Activated CD4-positive, CD25-positive, alpha-beta regulatory T cell (primary cell): ENCODE measurements around the gene PPM1J.

Experiments used
- DNase-seq, 4 experiments: peaks; one replicate each; lab custom pipeline; 2025; lab: John Stamatoyannopoulos, UW

PPM1J gene

DNA sequence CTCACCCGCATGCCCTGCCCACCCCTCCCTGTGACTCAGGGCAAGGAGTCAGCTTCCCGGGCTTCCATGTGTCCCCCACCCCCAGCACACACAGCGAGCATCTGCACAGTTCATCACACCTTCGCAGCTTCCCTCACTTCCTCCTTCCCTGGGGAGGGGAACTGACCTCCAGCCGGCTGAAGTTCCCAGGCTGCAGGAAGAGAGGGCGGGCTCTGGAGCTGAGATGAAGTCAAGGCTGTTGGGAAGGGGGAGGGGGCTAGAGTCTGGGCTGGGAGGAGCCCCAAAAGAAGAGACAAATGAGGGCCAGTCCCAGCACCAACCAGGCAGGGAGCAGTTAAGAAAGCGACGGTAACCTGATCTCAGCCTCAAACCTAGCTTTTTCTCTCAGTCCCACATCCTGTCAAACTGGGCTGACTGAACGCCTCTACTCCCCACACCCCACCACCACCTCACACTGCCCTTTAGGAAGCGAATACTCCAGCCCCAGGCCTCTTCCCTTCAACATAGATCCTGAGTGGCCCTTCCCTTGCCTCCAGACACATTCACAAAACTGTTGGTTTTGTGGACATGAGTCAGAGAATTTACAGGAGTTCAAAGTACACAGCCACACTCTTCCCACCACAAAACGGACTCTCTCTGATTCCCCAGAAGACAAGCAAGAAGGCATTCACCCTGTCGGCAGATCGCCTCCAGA is 10.1 kb downstream of the PPM1J start:
- DNase-seq = peak in 1 of 4 experiments; percentile 14

DNA sequence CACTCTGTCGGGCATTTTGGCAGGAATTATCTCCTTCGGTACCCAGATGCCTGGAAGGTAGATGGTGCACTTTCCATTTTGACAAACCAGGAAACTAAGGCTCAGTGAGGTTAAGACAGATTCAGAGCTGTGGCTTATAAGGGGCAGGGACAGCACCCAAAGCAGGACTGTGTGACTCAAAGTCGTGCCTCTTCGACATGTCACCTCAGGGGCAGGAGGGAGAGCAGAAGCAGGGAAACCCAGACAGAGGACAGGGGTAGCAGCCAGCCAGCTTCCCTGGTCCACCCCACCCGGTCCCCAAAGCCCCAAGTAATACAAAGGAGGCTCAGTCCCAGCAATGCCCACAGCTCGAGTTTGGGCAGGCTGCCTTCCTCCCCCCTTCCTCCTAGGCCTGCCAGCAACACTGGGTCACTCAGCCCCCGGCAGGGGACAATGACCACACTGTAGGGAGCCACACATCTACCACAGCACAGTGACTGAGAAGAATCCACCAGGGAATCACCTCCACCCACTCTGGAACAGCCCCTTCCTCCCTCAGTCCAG is 10.7 kb downstream of the PPM1J start:
- DNase-seq = no peak

DNA sequence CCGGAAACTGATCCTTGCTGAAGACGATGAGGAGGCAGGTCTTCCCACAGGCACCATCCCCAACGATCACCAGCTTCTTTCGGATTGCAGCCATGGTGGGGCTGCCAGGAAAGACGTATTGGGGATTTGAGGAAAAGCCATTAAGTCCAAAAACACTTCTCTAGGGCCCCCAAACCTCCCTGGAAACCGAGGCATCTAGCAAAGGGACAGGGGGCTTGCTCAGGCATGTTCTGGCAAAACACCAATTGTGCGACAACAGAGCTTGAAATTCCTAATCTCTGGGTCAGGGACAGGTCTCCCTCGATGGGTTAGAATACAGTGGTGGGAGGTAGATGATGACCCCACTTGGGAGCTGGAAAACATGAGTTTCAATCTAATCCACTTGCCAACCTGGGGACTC is 11.4 kb downstream of the PPM1J start:
- DNase-seq = no peak

DNA sequence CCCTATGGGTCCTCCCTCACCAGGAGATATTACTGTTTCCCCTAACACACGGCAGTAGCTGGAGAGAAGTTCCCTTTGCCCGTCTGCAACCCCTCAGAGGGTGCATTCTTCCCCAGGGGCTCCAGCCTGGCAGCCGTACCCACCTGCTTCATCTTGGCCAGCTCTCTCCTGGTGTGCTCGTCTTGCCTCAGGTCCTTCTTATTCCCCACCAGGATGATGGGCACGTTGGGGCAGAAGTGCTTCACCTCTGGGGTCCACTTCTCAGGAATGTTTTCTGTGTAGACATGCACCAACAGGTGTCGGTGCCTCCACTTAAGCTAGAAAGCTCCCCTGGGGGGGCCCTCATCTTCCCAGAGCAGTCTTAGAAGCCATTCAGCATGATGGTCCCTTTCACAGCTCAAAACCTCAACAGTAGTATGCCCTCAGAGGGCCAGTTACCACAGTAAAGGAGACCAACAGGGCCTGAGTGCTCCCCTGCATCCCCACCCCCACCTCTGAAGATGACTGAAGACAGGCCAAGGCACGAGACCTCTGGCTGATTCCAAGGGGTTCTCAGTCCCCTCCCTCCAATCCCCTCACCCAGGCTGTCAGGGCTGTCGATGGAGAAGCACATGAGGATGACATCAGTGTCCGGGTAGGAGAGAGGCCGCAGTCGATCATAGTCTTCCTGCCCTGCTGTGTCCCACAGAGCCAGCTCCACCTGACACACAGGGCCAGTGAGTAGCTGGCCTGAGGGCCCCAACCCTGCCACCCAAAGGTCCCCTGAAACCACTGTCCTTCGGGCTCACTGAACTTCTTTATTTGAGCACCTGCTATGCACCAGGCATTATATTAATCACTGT is 12.5 kb downstream of the PPM1J start:
- no peak for DNase-seq

DNA sequence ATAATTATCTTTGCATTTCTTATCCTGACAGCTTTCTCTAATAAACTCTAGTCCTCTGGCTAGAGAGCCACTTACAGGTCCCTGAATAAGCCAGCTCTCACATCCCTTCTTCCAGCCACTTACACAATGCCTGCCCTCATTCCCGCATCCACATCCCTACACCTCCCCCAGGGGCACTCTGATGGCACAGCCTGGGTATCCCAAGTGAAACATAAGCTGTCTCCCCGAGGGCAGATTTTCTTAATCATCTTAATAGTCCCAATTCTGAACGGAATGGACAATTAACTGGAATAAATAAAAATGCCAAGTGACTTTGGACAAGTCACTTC is 13.1 kb downstream of the PPM1J start:
- no peak for DNase-seq

DNA sequence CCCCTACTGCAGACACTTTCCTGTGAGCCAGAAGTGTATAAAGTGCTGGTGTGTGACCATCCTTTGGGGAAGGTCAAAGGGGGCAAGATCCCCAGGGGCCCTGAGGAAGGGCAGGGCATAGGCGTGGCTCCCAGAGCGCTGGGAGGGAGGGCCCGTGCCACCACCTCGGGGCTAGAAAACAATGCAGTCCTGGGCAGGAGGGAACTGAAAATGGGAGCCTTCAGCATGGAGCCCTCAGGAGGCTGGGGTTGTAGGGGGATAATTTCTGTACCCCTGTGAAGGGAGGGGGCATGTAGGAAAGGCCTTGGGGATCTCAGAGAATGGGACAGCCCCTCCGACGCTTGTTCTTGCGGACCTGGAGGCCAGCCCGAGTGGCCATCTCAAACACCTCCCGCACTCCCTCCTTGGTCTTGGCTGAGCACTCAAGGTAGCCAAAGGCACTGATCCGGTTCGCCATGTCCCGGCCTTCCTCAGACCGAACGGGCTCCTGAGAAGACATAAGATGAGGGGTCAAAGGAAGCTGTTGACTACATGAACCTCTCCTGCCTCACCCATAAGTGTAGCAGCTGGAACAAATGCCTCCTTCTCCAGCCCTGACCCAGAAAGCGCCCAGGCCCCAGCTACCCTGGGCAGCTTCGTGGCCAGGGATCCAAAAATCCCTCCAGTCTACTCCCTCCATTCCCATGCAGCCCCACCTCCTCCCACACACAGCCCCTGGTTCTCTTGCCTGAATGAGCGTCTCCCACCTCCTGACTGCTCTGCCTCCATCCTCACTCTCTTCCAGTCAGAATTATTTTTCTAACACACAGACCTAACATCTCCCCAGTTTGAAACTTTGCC is 13.7 kb downstream of the PPM1J start:
- no peak for DNase-seq

DNA sequence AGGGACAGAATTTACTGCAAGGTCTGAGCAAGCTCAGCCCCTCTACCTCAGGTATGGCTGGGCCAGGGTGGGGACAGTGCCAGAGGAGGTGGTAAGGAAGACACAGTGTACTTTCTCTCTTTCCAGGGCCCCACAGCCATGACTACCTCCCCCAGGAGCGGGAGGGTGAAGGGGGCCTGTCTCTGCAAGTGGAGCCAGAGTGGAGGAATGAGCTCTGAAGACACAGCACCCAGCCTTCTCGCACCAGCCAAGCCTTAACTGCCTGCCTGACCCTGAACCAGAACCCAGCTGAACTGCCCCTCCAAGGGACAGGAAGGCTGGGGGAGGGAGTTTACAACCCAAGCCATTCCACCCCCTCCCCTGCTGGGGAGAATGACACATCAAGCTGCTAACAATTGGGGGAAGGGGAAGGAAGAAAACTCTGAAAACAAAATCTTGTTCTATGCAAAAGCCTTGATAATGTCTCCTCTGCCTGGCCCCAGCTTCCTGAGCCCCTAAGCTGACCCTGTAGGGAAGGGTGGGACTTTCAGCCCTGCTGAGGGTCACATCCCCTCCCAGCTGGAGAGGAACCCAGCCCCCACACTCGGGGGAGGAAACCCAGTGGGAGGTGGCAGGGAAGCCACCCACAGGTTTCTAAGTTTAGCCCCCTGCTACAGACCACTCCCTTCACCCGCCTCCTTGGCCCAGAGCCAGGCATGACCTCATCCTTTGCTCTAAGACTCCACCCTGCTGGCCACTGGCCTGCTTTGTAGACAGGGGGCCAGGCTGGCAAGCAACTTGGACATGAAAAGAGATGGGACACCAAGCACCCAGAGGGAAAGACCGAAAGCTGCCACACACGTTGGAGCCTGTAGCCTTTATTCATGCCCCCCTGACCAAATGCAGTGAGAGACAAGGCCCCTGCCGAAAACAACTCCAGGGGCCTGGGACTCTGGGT is 14.6 kb downstream of the PPM1J start:
- peak in 3 of 4 experiments; percentile 26 to 37 (median 37) for DNase-seq

DNA sequence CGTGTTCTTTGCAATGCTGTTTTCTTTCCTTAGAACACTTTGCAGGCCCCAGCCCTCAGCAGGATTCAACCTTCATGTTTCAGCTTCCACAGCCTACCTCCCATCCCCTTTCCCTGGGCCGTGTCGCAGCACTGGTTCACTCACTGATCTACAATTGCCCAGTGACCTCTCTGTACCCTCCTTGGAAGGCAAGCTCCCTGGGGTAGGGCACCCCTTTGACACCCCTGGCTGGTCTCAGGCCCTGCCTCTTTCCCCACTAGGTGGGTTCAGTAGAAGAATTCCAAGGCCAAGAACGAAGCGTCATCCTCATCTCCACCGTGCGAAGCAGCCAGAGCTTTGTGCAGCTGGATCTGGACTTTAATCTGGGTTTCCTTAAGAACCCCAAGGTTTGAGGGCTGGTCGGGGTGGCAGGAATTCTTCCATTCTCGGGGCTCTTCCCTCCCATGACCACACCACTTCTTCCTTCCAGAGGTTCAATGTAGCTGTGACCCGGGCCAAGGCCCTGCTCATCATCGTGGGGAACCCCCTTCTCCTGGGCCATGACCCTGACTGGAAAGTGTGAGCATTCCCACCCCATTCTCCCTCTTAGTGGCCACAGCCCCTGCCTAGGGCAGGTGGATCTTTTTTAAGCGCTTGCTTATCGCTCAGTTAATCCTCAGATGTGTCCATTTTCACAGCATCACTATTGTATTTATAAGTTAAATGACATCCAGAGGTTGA is 15.5 kb downstream of the PPM1J start:
- no peak for DNase-seq

DNA sequence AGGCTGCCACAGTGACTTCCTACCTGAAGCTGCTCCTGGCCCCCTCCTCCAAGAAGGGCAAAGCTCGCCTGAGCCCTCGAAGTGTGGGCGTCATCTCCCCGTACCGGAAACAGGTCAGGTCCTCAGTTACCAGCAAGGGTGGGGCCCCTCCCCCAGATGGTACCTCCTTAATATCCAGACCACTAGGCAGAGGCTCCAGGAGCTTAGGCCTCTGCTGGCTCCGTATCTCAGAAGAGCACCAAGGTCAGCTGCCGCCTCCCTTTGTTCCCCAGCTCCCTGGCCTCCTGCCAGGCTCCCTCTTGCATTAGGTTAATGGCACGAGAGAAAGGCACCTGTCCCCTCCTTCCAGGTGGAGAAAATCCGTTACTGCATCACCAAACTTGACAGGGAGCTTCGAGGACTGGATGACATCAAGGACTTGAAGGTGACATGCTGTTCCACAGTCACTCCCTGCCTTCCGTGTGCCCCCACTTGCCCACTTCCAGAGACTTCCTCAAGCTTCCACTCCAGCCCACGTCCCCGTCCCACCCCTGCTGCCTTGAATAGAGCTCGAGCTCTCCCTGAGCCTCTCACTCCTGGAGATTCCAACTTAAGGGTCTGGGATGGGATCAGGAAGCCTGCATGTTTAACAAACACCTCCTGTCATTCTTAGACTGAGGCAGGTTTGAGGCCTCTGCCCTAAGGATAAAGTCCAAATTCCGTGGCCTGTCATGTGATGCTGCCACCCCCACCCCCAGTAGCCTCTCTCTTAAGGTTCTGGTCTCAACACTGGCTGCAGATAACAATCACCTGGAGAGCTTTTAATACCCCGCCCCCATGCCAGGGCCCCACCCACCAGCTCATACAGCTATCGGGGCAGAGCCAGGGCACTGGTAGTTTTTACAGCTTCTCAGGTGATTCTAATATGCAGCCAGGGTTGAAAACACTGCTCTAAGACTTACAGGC is 16.5 kb downstream of the PPM1J start:
- no peak for DNase-seq

DNA sequence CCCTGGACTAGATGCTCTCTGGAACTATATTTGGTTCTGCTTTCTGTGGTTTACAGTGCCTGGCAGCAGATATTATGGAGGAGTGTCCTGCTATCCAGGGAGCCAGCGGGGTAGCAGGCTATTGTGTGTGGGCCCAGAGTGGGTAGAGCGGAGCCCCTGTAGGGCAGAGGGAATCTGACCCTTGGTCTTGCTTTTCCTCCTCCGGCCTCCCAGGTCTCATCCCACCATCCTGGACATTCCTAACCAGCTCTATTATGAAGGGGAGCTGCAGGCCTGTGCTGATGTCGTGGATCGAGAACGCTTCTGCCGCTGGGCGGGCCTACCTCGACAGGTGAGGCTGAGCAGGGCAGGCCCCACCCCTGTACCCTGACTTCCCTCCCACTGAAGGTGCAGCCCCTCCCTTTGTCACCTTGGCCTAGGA is 17.3 kb downstream of the PPM1J start:
- no peak for DNase-seq

DNA sequence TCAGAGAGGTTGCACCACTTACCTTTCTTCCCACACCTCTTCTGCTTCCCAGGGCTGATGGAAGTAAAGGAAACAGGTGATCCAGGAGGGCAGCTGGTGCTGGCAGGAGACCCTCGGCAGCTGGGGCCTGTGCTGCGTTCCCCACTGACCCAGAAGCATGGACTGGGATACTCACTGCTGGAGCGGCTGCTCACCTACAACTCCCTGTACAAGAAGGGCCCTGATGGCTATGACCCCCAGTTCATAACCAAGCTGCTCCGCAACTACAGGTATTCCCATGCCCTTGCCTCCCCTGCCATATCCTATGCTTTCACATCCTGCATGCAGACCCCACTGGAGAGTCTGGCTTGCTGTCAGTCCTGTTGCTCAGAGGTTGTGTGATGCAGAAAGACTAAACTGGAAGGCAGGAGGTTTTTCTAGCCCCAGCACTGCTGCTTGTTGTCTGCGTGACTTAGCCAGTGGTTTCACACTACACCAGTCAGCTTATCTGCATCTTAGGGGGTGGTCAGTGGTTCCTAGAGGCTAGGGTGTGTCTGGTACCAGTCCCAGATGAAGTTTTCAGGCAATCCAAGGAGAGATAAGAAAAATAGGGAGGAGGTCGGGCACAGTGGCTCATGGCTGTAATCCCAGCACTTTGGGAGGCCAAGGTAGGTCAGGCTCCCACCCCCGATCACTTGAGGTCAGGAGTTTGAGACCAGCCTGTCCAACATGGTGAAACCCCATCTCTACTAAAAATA is 18.4 kb downstream of the PPM1J start:
- DNase-seq = no peak

DNA sequence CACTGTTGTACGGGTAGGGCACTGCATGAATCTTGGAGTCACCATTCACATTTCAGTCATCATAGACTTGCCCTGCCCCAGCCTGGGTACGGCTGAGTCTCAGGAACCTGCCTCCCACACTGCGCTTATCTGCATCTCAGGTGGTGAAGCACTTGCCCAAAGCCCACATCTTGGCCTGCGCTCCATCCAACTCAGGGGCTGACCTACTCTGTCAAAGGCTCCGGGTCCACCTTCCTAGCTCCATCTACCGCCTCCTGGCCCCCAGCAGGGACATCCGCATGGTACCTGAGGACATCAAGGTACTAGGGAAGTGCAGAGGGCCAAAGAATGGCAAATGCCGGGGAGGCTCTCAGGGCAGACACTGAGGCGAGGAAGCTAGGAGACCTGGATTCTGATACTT is 19.9 kb downstream of the PPM1J start:
- no peak for DNase-seq

DNA sequence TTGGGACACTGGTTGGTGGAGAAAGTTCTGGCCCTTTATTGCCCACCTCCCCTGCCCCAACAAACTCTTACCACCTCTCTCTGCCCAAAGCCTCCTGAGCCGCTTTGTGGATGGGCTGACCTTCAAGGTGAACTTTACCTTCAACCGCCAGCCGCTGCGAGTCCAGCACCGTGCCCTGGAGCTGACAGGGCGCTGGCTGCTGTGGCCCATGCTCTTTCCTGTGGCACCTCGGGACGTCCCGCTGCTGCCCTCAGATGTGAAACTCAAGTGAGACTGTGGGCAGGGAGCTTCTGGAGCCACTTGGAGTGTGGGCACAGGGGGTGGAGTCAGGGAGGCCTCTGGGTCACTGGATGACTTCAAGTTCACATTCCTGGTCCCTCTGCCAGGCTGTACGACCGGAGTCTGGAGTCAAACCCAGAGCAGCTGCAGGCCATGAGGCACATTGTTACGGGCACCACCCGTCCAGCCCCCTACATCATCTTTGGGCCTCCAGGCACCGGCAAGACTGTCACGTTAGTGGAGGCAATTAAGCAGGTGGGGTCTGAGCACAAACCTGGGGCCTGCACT is 20.7 kb downstream of the PPM1J start:
- no peak for DNase-seq

DNA sequence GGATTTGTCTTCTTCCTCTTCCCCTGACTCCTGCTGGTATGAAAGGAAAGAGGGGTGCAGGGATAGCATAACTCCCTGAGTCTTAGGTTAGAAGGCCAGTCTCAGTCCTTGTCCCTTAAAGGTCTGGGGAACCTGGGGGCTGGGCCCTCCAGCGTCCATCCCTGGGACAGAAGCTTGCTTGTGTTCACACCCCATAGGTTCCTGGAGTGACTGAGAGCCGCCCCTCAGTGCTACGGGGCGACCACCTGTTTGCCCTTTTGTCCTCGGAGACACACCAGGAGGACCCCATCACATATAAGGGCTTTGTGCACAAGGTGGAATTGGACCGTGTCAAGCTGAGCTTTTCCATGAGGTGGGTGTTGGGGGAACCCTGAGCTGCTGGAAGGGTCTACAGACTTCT is 21.3 kb downstream of the PPM1J start:
- no peak for DNase-seq

DNA sequence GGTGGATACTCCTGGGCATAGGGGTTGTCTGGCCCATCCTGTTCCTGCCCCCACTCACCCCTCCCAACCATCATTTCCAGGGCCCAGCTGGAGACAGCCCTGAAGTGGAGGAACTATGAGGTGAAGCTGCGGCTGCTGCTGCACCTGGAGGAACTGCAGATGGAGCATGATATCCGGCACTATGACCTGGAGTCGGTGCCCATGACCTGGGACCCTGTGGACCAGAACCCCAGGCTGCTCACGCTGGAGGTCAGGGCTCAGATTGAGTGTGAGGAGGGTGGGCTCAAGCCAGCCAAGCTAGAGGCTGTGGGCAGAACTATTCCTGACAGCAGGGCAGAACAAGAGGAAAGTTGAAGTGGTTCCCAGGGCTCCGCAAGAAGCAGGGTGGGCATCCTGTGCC is 22.5 kb downstream of the PPM1J start:
- DNase-seq = no peak

DNA sequence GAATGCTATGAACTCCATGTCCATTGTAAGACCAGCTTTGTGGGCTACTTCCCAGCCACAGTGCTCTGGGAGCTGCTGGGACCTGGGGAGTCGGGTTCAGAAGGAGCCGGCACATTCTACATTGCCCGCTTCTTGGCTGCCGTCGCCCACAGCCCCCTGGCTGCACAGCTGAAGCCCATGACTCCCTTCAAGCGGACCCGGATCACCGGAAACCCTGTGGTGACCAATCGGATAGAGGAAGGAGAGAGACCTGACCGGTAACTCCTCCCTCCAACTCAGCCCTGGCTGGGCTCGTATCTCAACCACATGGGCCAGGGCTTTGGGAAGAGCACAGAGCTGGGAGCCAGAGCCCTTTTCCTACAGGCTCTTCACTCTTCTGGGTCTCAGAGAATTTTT is 25.3 kb downstream of the PPM1J start:
- DNase-seq = no peak

DNA sequence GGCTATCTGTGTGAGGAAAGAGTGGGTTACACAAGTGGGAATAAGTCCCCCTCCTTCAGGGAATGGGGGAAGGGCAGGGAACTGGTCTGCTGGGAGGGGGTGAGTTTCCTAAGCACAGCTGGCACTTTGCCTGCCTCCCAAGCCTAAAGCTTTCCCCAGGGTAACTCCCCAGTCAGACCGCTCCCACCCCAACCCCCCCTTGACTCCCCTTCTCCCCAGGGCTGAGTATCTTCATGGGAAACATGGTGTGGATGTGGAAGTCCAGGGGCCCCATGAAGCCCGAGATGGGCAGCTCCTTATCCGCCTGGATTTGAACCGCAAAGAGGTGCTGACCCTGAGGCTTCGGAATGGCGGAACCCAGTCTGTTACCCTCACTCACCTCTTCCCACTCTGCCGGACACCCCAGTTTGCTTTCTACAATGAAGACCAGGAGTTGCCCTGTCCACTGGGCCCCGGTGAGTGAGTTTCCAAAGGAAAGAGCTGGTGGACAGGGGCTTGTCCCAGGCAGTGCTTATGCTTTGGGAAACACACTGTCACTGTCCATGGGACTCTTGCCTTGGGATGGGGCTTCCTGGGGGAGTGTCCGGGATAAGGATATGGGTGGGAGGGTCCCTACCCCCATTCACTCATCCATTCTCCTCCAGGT is 25.8 kb downstream of the PPM1J start:
- DNase-seq = no peak

DNA sequence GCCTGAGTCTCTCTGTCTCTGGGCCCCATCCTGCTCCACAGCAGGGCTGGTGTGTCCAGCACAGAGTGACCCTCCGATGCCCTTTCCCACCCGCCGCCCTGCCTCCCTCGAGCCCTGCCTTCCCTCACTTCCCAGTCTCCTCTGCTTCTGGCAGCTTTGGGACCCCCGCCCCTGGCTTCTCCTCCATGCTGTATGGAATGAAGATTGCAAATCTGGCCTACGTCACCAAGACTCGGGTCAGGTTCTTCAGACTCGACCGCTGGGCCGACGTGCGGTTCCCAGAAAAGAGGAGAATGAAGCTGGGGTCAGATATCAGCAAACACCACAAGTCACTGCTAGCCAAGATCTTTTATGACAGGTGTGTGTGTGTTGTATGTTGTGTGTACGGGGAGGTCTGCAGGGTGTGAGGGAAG is 26.3 kb downstream of the PPM1J start:
- DNase-seq = no peak
